ENCODE data around the gene CLN5. TPM values are rescaled to one million over a fixed set of nuclear protein-coding genes. Genes with fewer than 3 reads are reported as not detected.

The CLN5 gene
- total and polyA plus RNA-seq, 2 of the 13 experiments (the other 11 are each of a cell fraction or from before 2014, with no cell fraction given), result 10.1 to 13.7 TPM

DNA sequence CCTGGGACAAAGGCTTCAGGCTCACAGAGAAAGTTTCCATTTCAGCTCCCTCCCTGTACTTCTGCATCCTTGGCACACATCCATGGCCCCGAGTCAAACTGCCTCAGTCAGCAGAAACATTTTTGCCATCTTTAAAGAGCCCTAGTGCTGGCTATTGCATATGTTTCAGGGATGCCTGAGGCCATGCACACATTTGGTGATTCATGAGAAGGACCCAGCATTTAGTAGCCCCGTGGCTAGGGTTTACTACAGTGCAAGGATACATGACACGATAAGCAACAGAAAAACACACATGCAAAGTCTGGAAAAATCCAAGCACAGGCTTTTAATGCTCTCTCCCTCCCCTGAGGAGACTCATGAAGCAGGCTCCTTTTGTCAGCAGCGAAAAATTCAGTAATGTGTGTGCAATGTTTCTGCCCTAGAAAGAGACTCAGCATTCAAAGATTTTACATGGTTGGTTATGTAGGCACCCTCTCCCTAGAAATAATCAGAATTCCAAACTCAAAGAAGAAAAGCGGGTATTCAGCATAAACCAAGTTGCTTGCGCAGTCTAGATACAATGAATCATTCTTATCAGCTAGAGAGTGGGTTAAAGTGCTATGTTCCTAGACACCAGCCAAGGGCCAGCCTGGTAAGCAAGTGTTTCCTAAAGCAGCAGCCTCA lies 26.0 kb upstream of the CLN5 start:
- no peaks in the 10 kb centered on the region for H3K4me1 ChIP-seq (ENCODE audit: insufficient read depth, low read length)
- H3K27me3 ChIP-seq (ENCODE audit: control insufficient read depth in 1 of 2, insufficient read depth in 2 of 2, low read length in 2 of 2), result no peaks in the 10 kb centered on the region
- DNase-seq (ENCODE audit: low spot score) (no peak), ATAC-seq (peak; percentile 58), FAIRE-seq (no peak)
- H2AFZ ChIP-seq (ENCODE audit: low read length), result no peak overlapping the region
- ChIA-PET CTCF (ENCODE audit: low intra/inter-chr PET ratio, low total read pairs) (no interaction called here), POLR2A (no interaction called here)
- H4K20me1 ChIP-seq (ENCODE audit: insufficient read depth, low read length), result no peaks in the 10 kb centered on the region
- H3K27ac ChIP-seq (ENCODE audit: extremely low read length, insufficient read depth, low read length), result no peak overlapping the region
- in situ Hi-C loops (cut with HindIII; ENCODE audit: extremely low pct_ligation_motif_present, low pct_unique_long_range_greater_than_20kb) (no loop called here), intact Hi-C loops (cut with micrococcal nuclease; ENCODE audit: unreplicated experiment) (no loop called here)
- BruUV-seq (replicated peaks), result no TSS peak
- no peak overlapping the region for H3K4me3 ChIP-seq (replicated peaks in 1 of 3; ENCODE audit: insufficient read depth in 1 of 3, low read depth in 2 of 3, low read length in 3 of 3)
- H3K36me3 ChIP-seq (replicated peaks in 1 of 2; ENCODE audit: control insufficient read depth in 1 of 2, insufficient read depth in 2 of 2, low read length in 2 of 2), result no peaks in the 10 kb centered on the region
- peaks cover 4% of the 10 kb centered on the region; the same call in 1 of the 2 replicates for H3K9me3 ChIP-seq (ENCODE audit: low read length)
- H3K9ac ChIP-seq (ENCODE audit: insufficient read depth, low read depth, low read length), result no peak overlapping the region
- no peaks in the 10 kb centered on the region for H3K79me2 ChIP-seq (ENCODE audit: insufficient read depth, low read length)
- H3K4me2 ChIP-seq (ENCODE audit: low read depth, low read length), result no peak overlapping the region
- WGBS (ENCODE audit: low lambda C conversion rate), result 10% methylated on average over 6 of the region's 6 CpGs
- TF ChIP-seq MTF2 (CRISPR knock-in tag; IDR thresholded peaks at IDR 0.05; ENCODE audit: borderline replicate concordance) (no peak), KLF15 (CRISPR knock-in tag; IDR thresholded peaks at IDR 0.05; ENCODE audit: borderline replicate concordance) (no peak), CHCHD3 (CRISPR knock-in tag; IDR thresholded peaks at IDR 0.05) (no peak), REPIN1 (CRISPR knock-in tag; IDR thresholded peaks at IDR 0.05; ENCODE audit: borderline replicate concordance, low read depth) (no peak), ZNF558 (CRISPR knock-in tag; IDR thresholded peaks at IDR 0.05; ENCODE audit: borderline replicate concordance) (no peak), MAFK (conservative IDR thresholded peaks at IDR 0.05 in 1 of 2, IDR thresholded peaks at IDR 0.05 in 1 of 2; ENCODE audit: low read length in 2 of 2) (peak; percentile 69 to 83), ZNF432 (CRISPR knock-in tag; IDR thresholded peaks at IDR 0.05; ENCODE audit: borderline replicate concordance) (no peak), SNAI1 (CRISPR knock-in tag; IDR thresholded peaks at IDR 0.05; ENCODE audit: borderline replicate concordance) (no peak), MAFF (IDR thresholded peaks at IDR 0.05; ENCODE audit: low read depth, low read length) (peak; percentile 69)
- TF ChIP-seq, protein P1, sequence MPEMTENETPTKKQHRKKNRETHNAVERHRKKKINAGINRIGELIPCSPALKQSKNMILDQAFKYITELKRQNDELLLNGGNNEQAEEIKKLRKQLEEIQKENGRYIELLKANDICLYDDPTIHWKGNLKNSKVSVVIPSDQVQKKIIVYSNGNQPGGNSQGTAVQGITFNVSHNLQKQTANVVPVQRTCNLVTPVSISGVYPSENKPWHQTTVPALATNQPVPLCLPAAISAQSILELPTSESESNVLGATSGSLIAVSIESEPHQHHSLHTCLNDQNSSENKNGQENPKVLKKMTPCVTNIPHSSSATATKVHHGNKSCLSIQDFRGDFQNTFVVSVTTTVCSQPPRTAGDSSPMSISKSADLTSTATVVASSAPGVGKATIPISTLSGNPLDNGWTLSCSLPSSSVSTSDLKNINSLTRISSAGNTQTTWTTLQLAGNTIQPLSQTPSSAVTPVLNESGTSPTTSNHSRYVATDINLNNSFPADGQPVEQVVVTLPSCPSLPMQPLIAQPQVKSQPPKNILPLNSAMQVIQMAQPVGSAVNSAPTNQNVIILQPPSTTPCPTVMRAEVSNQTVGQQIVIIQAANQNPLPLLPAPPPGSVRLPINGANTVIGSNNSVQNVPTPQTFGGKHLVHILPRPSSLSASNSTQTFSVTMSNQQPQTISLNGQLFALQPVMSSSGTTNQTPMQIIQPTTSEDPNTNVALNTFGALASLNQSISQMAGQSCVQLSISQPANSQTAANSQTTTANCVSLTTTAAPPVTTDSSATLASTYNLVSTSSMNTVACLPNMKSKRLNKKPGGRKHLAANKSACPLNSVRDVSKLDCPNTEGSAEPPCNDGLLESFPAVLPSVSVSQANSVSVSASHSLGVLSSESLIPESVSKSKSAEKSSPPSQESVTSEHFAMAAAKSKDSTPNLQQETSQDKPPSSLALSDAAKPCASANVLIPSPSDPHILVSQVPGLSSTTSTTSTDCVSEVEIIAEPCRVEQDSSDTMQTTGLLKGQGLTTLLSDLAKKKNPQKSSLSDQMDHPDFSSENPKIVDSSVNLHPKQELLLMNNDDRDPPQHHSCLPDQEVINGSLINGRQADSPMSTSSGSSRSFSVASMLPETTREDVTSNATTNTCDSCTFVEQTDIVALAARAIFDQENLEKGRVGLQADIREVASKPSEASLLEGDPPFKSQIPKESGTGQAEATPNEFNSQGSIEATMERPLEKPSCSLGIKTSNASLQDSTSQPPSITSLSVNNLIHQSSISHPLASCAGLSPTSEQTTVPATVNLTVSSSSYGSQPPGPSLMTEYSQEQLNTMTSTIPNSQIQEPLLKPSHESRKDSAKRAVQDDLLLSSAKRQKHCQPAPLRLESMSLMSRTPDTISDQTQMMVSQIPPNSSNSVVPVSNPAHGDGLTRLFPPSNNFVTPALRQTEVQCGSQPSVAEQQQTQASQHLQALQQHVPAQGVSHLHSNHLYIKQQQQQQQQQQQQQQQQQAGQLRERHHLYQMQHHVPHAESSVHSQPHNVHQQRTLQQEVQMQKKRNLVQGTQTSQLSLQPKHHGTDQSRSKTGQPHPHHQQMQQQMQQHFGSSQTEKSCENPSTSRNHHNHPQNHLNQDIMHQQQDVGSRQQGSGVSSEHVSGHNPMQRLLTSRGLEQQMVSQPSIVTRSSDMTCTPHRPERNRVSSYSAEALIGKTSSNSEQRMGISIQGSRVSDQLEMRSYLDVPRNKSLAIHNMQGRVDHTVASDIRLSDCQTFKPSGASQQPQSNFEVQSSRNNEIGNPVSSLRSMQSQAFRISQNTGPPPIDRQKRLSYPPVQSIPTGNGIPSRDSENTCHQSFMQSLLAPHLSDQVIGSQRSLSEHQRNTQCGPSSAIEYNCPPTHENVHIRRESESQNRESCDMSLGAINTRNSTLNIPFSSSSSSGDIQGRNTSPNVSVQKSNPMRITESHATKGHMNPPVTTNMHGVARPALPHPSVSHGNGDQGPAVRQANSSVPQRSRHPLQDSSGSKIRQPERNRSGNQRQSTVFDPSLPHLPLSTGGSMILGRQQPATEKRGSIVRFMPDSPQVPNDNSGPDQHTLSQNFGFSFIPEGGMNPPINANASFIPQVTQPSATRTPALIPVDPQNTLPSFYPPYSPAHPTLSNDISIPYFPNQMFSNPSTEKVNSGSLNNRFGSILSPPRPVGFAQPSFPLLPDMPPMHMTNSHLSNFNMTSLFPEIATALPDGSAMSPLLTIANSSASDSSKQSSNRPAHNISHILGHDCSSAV (CRISPR knock-in tag; IDR thresholded peaks at IDR 0.05; ENCODE audit: borderline replicate concordance), result no peak
- TF ChIP-seq, protein P2, sequence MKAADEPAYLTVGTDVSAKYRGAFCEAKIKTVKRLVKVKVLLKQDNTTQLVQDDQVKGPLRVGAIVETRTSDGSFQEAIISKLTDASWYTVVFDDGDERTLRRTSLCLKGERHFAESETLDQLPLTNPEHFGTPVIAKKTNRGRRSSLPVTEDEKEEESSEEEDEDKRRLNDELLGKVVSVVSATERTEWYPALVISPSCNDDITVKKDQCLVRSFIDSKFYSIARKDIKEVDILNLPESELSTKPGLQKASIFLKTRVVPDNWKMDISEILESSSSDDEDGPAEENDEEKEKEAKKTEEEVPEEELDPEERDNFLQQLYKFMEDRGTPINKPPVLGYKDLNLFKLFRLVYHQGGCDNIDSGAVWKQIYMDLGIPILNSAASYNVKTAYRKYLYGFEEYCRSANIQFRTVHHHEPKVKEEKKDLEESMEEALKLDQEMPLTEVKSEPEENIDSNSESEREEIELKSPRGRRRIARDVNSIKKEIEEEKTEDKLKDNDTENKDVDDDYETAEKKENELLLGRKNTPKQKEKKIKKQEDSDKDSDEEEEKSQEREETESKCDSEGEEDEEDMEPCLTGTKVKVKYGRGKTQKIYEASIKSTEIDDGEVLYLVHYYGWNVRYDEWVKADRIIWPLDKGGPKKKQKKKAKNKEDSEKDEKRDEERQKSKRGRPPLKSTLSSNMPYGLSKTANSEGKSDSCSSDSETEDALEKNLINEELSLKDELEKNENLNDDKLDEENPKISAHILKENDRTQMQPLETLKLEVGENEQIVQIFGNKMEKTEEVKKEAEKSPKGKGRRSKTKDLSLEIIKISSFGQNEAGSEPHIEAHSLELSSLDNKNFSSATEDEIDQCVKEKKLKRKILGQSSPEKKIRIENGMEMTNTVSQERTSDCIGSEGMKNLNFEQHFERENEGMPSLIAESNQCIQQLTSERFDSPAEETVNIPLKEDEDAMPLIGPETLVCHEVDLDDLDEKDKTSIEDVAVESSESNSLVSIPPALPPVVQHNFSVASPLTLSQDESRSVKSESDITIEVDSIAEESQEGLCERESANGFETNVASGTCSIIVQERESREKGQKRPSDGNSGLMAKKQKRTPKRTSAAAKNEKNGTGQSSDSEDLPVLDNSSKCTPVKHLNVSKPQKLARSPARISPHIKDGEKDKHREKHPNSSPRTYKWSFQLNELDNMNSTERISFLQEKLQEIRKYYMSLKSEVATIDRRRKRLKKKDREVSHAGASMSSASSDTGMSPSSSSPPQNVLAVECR (CRISPR knock-in tag; IDR thresholded peaks at IDR 0.05; ENCODE audit: borderline replicate concordance), result no peak

Measured in HepG2 (cell line).